Nephron progenitor cell (in vitro differentiated cells): ENCODE results near the gene SPN.
"Not testable (repeated sequence)": the region's sequence is repeated elsewhere in the genome, so short reads cannot be mapped to it uniquely, and the experiment has no call there.

Source experiments
- DNase-seq: peaks from one replicate; pipeline ENCODE4 v3.0.0; 2021
- H3K27ac Mint-ChIP-seq: 2 replicates; pipeline ENCODE4 v1.8.0; 2021; ENCODE audit warnings: mild to moderate bottlenecking, moderate library complexity, mixed read lengths
- H3K27me3 Mint-ChIP-seq: 2 replicates; pipeline ENCODE4 v1.8.0; 2021; ENCODE audit warnings: mild to moderate bottlenecking, low read depth, mixed read lengths; ENCODE audit not compliant: poor library complexity
- H3K36me3 Mint-ChIP-seq: 2 replicates; pipeline ENCODE4 v1.8.0; 2021; ENCODE audit warnings: low read depth, mixed read lengths
- H3K4me1 Mint-ChIP-seq: 2 replicates; pipeline ENCODE4 v1.8.0; 2021; ENCODE audit warnings: mixed read lengths
- H3K4me3 Mint-ChIP-seq: 2 replicates; pipeline ENCODE4 v1.8.0; 2021; ENCODE audit warnings: mild to moderate bottlenecking, moderate library complexity, mixed read lengths
- H3K9me3 Mint-ChIP-seq: 2 replicates; pipeline ENCODE4 v1.8.0; 2021; ENCODE audit warnings: mild to moderate bottlenecking, moderate library complexity, mixed read lengths
- TF ChIP-seq, protein P1 (sequence below): fragments of 200-600 bp; sonication (generic); IDR thresholded peaks from 2 replicates; pipeline ENCODE4 v1.5.0; 2021; ENCODE audit warnings: antibody characterized with exemption

Gene SPN

DNA sequence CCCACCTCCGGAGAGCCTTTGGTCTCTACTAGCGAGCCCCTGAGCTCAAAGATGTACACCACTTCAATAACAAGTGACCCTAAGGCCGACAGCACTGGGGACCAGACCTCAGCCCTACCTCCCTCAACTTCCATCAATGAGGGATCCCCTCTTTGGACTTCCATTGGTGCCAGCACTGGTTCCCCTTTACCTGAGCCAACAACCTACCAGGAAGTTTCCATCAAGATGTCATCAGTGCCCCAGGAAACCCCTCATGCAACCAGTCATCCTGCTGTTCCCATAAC, 702 bp downstream of the SPN start:
- Mint-ChIP-seq H3K4me1 (peaks cover 61% of the 10 kb centered on the region), H3K27ac (peak overlapping the region; percentile 77), H3K36me3 (no peaks in the 10 kb centered on the region), H3K4me3 (no peak overlapping the region), H3K27me3 (peaks cover 5% of the 10 kb centered on the region), H3K9me3 (no peaks in the 10 kb centered on the region)
- no peak for DNase-seq
- TF ChIP-seq, protein P1, sequence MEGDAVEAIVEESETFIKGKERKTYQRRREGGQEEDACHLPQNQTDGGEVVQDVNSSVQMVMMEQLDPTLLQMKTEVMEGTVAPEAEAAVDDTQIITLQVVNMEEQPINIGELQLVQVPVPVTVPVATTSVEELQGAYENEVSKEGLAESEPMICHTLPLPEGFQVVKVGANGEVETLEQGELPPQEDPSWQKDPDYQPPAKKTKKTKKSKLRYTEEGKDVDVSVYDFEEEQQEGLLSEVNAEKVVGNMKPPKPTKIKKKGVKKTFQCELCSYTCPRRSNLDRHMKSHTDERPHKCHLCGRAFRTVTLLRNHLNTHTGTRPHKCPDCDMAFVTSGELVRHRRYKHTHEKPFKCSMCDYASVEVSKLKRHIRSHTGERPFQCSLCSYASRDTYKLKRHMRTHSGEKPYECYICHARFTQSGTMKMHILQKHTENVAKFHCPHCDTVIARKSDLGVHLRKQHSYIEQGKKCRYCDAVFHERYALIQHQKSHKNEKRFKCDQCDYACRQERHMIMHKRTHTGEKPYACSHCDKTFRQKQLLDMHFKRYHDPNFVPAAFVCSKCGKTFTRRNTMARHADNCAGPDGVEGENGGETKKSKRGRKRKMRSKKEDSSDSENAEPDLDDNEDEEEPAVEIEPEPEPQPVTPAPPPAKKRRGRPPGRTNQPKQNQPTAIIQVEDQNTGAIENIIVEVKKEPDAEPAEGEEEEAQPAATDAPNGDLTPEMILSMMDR, result no peak

DNA sequence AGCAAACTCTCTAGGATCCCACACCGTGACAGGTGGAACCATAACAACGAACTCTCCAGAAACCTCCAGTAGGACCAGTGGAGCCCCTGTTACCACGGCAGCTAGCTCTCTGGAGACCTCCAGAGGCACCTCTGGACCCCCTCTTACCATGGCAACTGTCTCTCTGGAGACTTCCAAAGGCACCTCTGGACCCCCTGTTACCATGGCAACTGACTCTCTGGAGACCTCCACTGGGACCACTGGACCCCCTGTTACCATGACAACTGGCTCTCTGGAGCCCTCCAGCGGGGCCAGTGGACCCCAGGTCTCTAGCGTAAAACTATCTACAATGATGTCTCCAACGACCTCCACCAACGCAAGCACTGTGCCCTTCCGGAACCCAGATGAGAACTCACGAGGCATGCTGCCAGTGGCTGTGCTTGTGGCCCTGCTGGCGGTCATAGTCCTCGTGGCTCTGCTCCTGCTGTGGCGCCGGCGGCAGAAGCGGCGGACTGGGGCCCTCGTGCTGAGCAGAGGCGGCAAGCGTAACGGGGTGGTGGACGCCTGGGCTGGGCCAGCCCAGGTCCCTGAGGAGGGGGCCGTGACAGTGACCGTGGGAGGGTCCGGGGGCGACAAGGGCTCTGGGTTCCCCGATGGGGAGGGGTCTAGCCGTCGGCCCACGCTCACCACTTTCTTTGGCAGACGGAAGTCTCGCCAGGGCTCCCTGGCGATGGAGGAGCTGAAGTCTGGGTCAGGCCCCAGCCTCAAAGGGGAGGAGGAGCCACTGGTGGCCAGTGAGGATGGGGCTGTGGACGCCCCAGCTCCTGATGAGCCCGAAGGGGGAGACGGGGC, 1.3 kb downstream of the SPN start:
- Mint-ChIP-seq H3K27me3 (peaks cover 3% of the 10 kb centered on the region), H3K36me3 (no peaks in the 10 kb centered on the region), H3K4me1 (peaks cover 61% of the 10 kb centered on the region), H3K4me3 (no peak overlapping the region), H3K27ac (peak overlapping the region; percentile 77), H3K9me3 (no peaks in the 10 kb centered on the region)
- no peak for DNase-seq
- TF ChIP-seq, protein P1, result no peak

DNA sequence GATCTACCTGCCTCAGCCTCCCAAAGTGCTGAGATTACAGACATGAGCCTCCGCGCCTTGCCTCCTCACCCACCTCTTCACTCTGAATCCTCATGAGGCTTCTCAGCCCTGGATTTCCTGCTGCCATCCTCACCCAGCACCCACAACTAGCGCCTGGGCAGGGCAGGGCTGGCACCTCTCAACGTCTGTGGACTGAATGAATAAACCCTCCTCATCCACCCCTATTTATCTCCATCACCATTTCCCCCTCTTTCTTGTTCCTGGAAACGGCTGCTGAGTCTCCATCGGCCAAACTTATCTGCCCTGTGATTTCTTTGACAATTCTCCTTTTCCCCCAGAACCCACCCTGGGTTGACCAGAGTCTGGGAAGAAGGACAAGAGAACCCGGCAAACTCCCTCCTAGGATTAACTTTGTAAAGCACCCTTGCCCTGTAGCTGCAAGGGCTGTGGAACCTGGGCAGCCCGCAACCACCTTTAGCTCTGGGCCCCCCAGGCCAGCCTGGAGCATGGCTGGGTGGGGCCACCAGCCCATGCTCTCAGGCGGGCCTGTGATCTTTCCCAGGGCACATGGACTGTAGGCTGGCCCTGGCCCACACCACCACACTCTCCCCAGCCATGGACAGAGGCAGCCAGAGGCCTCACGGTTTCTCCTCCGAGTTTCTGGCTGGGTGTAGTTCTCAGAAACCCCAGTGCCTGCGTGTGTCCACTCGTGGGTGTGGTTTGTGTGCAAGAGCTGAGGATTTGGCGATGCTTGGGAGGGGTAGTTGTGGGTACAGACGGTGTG, 2.4 kb downstream of the SPN start:
- peak overlapping the region; percentile 77 for H3K4me3 Mint-ChIP-seq
- H3K27ac Mint-ChIP-seq, result peak overlapping the region; percentile 98
- DNase-seq, result no peak
- no peaks in the 10 kb centered on the region for H3K36me3 Mint-ChIP-seq
- no peaks in the 10 kb centered on the region for H3K9me3 Mint-ChIP-seq
- H3K27me3 Mint-ChIP-seq, result peaks cover 3% of the 10 kb centered on the region
- H3K4me1 Mint-ChIP-seq, result peaks cover 62% of the 10 kb centered on the region
- TF ChIP-seq, protein P1, result no peak

- not testable (repeated sequence) for H3K36me3 Mint-ChIP-seq, DNase-seq, H3K27me3 Mint-ChIP-seq, H3K9me3 Mint-ChIP-seq
- H3K4me3 Mint-ChIP-seq, result peak overlapping the region; percentile 77
- peak overlapping the region; percentile 98 for H3K27ac Mint-ChIP-seq
- H3K4me1 Mint-ChIP-seq, result peaks cover 71% of the 10 kb centered on the region
Observed at GRCh38 chr16:29667322-29667610, 4.2 kb downstream of the SPN start.

DNA sequence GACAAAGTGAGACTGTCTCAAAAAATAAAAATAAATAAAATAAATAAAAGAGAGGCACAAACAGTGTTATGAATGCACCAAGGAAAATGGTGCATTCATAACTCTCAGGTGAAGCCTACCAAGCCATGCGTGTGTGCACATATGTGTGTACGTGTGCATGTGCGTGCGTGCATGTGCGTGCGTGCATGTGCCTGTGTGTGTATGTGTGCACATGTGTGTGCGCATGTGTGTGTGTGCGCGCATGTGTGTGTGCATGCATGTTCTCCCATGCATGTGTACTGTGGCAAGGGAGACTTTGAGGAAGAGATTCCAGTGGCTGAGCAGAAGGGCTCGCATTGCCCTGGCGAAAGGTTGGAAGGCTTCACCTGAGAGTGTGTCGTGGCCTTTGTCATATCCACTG, 4.7 kb downstream of the SPN start:
- DNase-seq, result no peak
- TF ChIP-seq, protein P1, result no peak
- peak overlapping the region; percentile 40 for H3K4me3 Mint-ChIP-seq
- H3K4me1 Mint-ChIP-seq, result peaks cover 71% of the 10 kb centered on the region
- no peak overlapping the region for H3K27ac Mint-ChIP-seq
- peaks cover 3% of the 10 kb centered on the region for H3K27me3 Mint-ChIP-seq
- H3K36me3 Mint-ChIP-seq, result no peaks in the 10 kb centered on the region
- no peaks in the 10 kb centered on the region for H3K9me3 Mint-ChIP-seq

GRCh38 chr16:29668267-29668666, 5.2 kb downstream of the SPN start:
- peaks cover 71% of the 10 kb centered on the region for H3K4me1 Mint-ChIP-seq
- peaks cover 3% of the 10 kb centered on the region for H3K27me3 Mint-ChIP-seq
- H3K4me3 Mint-ChIP-seq, result no peak overlapping the region
- no peak for DNase-seq
- TF ChIP-seq, protein P1, result no peak
- H3K36me3 Mint-ChIP-seq, result no peaks in the 10 kb centered on the region
- H3K9me3 Mint-ChIP-seq, result no peaks in the 10 kb centered on the region
- H3K27ac Mint-ChIP-seq, result no peak overlapping the region
